Caco-2 (cell line): Measurements from ENCODE around the gene CTDSPL. TPM values are rescaled to one million over a fixed set of nuclear protein-coding genes. Genes with fewer than 3 reads are reported as not detected.

ENCODE experiments used
- BruUV-seq: library from RNA; stranded (reverse); fragments of 400-500 nt; replicated peaks from 2 replicates; lab custom pipeline; 2021; lab: Mats Ljungman, UMichigan
- CTCF ChIA-PET: fragments of 300-600 bp; sonication (Branson Sonifier 250); formaldehyde crosslinking; loops from one replicate; lab custom pipeline; 2022; ENCODE audit warnings: antibody characterized with exemption; lab: Charles Lee
- POLR2A ChIA-PET: fragments of 300-600 bp; sonication (Branson Sonifier 250); formaldehyde crosslinking; loops from one replicate; lab custom pipeline; 2022; ENCODE audit warnings: antibody characterized with exemption; lab: Charles Lee
- DNase-seq, 2 experiments: peaks; one replicate each; pipeline versions ENCODE4 v3.0.0 to v3.0.0-alpha.2; 2020 to 2022
- H3K27me3 ChIP-seq: replicated peaks from 2 replicates; pipeline ENCODE4 v1.6.0; 2011; ENCODE audit warnings: low read length; ENCODE audit not compliant: control insufficient read depth, insufficient read depth
- H3K36me3 ChIP-seq: 2 replicates; pipeline ENCODE4 v1.5.1; 2011; ENCODE audit warnings: low read length; ENCODE audit not compliant: control insufficient read depth, insufficient read depth
- H3K4me1 ChIP-seq: fragments of 250-450 bp; sonication (Bioruptor Pico); 2 replicates; pipeline ENCODE4 v1.5.1; 2020; ENCODE audit warnings: mild to moderate bottlenecking
- H3K4me3 ChIP-seq: 2 replicates; pipeline ENCODE4 v1.5.1; 2011; ENCODE audit warnings: low read depth, mild to moderate bottlenecking, control low read depth, low read length
- H3K9me3 ChIP-seq: fragments of 250-450 bp; sonication (Bioruptor Pico); 2 replicates; pipeline ENCODE4 v1.5.1; 2020; ENCODE audit warnings: mild to moderate bottlenecking, moderate library complexity
- H3K27ac Mint-ChIP-seq: one replicate; pipeline ENCODE4 v1.8.0; 2022; ENCODE audit warnings: mixed read lengths; ENCODE audit not compliant: unreplicated experiment
- H3K27me3 Mint-ChIP-seq: one replicate; pipeline ENCODE4 v1.8.0; 2022; ENCODE audit warnings: mixed read lengths; ENCODE audit not compliant: insufficient read depth, unreplicated experiment
- H3K36me3 Mint-ChIP-seq: one replicate; pipeline ENCODE4 v1.8.0; 2022; ENCODE audit warnings: mild to moderate bottlenecking, mixed read lengths; ENCODE audit not compliant: insufficient read depth, unreplicated experiment
- H3K4me1 Mint-ChIP-seq: one replicate; pipeline ENCODE4 v1.8.0; 2022; ENCODE audit warnings: low read depth, mixed read lengths; ENCODE audit not compliant: unreplicated experiment
- H3K4me3 Mint-ChIP-seq: one replicate; pipeline ENCODE4 v1.8.0; 2022; ENCODE audit warnings: mild to moderate bottlenecking, moderate library complexity, mixed read lengths; ENCODE audit not compliant: unreplicated experiment
- H3K9me3 Mint-ChIP-seq: one replicate; pipeline ENCODE4 v1.8.0; 2022; ENCODE audit warnings: mixed read lengths; ENCODE audit not compliant: unreplicated experiment
- intact Hi-C: fragments of 100-400 bp; cut with micrococcal nuclease; formaldehyde crosslinking; loops from one replicate; pipeline ENCODE4 v1.10.0; 2022; ENCODE audit not compliant: unreplicated experiment
- total RNA-seq: library from RNA; stranded (reverse); gene quantifications from 2 replicates; pipeline ENCODE4 v1.2.3, GENCODE V29; 2022
- TF ChIP-seq, protein P1 (sequence below), 2 experiments: fragments of 200-600 bp in 1 of 2; IDR thresholded peaks; 1 replicate in 1 of 2; 2 replicates in 1 of 2; pipeline versions ENCODE4 v1.5.1 to v1.8.0; 2011 to 2022; ENCODE audit warnings: antibody characterized with exemption in 1 of 2, control low read depth in 1 of 2, inconsistent platforms in 1 of 2, low read depth in 1 of 2, low read length in 1 of 2, mild to moderate bottlenecking in 1 of 2, moderate library complexity in 1 of 2; ENCODE audit not compliant: insufficient read depth in 1 of 2, severe bottlenecking in 1 of 2, unreplicated experiment in 1 of 2

CTDSPL gene
- total RNA-seq, 1 experiment from 2014 or later: 60.9 TPM

DNA sequence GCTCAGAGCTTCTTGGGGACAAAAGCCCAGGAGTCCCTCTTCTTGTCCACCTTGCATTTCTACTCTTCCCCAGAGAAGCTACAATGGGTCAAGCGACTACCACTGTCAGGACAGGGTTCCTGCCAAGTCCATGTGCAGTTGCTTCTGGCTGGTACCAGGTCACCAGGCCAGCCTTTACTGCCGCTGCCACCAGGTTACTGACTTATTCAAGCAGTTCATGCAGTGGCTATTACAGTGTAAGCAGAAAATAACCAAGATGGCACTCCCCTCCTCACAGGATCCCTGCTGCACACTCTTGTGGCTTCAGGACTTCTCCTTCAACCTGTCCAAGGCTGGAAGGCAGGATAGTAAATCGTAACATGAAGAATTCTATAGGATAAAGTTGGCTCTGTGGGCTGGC, 42.1 kb downstream of the CTDSPL start:
- BruUV-seq: no TSS peak
- H3K27me3 Mint-ChIP-seq: no peaks in the 10 kb centered on the region
- H3K36me3 ChIP-seq: no peaks in the 10 kb centered on the region
- no peaks in the 10 kb centered on the region for H3K27me3 ChIP-seq
- intact Hi-C loops: loop anchor here (5.0 kb wide), 1 partner anchor 34 kb away; no protein-coding TSS in a partner anchor
- no peaks in the 10 kb centered on the region for H3K36me3 Mint-ChIP-seq
- no peak for DNase-seq
- H3K9me3 Mint-ChIP-seq: no peaks in the 10 kb centered on the region
- no peak overlapping the region for H3K4me3 ChIP-seq
- POLR2A ChIA-PET: no interaction called here
- no peak overlapping the region for H3K27ac Mint-ChIP-seq
- no peak overlapping the region for H3K4me3 Mint-ChIP-seq
- TF ChIP-seq, protein P1, sequence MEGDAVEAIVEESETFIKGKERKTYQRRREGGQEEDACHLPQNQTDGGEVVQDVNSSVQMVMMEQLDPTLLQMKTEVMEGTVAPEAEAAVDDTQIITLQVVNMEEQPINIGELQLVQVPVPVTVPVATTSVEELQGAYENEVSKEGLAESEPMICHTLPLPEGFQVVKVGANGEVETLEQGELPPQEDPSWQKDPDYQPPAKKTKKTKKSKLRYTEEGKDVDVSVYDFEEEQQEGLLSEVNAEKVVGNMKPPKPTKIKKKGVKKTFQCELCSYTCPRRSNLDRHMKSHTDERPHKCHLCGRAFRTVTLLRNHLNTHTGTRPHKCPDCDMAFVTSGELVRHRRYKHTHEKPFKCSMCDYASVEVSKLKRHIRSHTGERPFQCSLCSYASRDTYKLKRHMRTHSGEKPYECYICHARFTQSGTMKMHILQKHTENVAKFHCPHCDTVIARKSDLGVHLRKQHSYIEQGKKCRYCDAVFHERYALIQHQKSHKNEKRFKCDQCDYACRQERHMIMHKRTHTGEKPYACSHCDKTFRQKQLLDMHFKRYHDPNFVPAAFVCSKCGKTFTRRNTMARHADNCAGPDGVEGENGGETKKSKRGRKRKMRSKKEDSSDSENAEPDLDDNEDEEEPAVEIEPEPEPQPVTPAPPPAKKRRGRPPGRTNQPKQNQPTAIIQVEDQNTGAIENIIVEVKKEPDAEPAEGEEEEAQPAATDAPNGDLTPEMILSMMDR (IDR thresholded peaks at IDR 0.05; ENCODE audit: insufficient read depth in 1 of 2, low read depth in 1 of 2, low read length in 1 of 2, severe bottlenecking in 1 of 2, unreplicated experiment in 1 of 2): no peak
- peaks cover 45% of the 10 kb centered on the region for H3K4me1 ChIP-seq
- peaks cover 29% of the 10 kb centered on the region for H3K4me1 Mint-ChIP-seq
- CTCF ChIA-PET: interaction anchor here (0.6 kb wide), 1 partner anchor 600 kb away, joined by 3 read pairs; no protein-coding TSS in a partner anchor
- H3K9me3 ChIP-seq: no peaks in the 10 kb centered on the region

DNA sequence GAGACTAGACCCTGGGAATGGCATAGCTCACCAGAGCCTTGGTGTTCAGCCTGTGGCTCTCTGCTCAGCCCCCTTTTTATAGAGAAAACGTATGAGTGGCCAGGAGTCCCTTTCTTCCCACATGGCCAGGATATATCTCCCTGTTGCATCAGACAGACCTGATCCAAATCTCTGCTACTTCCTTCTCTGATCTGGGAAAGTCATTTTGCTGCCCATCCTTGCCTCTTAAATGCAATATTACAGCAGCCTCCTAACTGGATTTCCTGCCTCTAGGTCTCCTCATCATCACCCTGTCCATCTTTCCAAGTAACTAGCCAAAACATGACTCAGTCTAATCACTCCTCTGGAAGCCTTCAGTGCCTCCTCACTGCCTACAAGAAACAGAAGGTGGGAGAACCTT, 42.9 kb downstream of the CTDSPL start:
- Mint-ChIP-seq H3K27ac (peak overlapping the region; percentile 18), H3K36me3 (no peaks in the 10 kb centered on the region), H3K9me3 (no peaks in the 10 kb centered on the region), H3K4me1 (peaks cover 29% of the 10 kb centered on the region), H3K4me3 (no peak overlapping the region), H3K27me3 (no peaks in the 10 kb centered on the region)
- ChIA-PET CTCF (no interaction called here), POLR2A (no interaction called here)
- DNase-seq: no peak
- Histone ChIP-seq H3K4me3 (no peak overlapping the region), H3K27me3 (no peaks in the 10 kb centered on the region), H3K9me3 (no peaks in the 10 kb centered on the region; the same call in 1 of the 2 replicates), H3K36me3 (no peaks in the 10 kb centered on the region), H3K4me1 (peaks cover 45% of the 10 kb centered on the region)
- intact Hi-C loops: loop anchor here (5.0 kb wide), 1 partner anchor 33 kb away; no protein-coding TSS in a partner anchor
- TF ChIP-seq, protein P1 (IDR thresholded peaks at IDR 0.05; ENCODE audit: insufficient read depth in 1 of 2, low read depth in 1 of 2, low read length in 1 of 2, severe bottlenecking in 1 of 2, unreplicated experiment in 1 of 2): no peak
- no TSS peak for BruUV-seq

DNA sequence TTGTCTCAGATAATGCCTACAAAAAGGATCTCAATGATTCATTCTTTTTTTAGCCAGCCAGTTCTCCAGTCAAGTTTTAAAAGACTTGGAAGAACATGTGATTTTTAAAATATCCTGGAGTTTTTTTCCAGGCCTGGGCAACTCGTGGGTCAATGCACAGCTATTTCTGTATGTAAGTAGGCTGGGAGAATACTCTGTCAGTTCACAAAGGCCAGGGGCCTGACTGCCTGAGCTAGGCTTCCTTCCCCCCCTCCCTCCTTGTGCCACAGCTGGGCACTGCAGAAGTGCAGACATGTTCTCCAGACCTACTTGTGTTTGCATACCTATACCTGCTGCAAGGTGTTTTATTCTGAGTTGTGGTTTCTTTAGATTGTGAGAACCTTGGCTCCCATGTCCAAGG, 43.7 kb downstream of the CTDSPL start:
- H3K36me3 Mint-ChIP-seq: no peaks in the 10 kb centered on the region
- intact Hi-C loops: no loop called here
- CTCF ChIA-PET: no interaction called here
- no peak for DNase-seq
- Histone ChIP-seq H3K36me3 (no peaks in the 10 kb centered on the region), H3K27me3 (no peaks in the 10 kb centered on the region), H3K4me1 (peaks cover 45% of the 10 kb centered on the region), H3K4me3 (no peak overlapping the region), H3K9me3 (no peaks in the 10 kb centered on the region; the same call in 1 of the 2 replicates)
- peaks cover 29% of the 10 kb centered on the region for H3K4me1 Mint-ChIP-seq
- H3K27ac Mint-ChIP-seq: no peak overlapping the region
- TF ChIP-seq, protein P1 (IDR thresholded peaks at IDR 0.05; ENCODE audit: insufficient read depth in 1 of 2, low read depth in 1 of 2, low read length in 1 of 2, severe bottlenecking in 1 of 2, unreplicated experiment in 1 of 2): no peak
- H3K4me3 Mint-ChIP-seq: no peak overlapping the region
- H3K27me3 Mint-ChIP-seq: no peaks in the 10 kb centered on the region
- BruUV-seq: no TSS peak
- H3K9me3 Mint-ChIP-seq: no peaks in the 10 kb centered on the region
- POLR2A ChIA-PET: no interaction called here
